SK-N-MC (cell line): ENCODE results near the gene ZAR1L.

Source experiments
- DNase-seq: peaks from one replicate; pipeline ENCODE4 v3.0.0-alpha.2; 2011; ENCODE audit warnings: low read depth, low spot score
- H3K27ac ChIP-seq: fragments of 200-600 bp; sonication (generic); 2 replicates; pipeline ENCODE4 v1.5.1; 2016; ENCODE audit warnings: mixed run types
- H3K36me3 ChIP-seq: fragments of 200-600 bp; sonication (generic); 2 replicates; pipeline ENCODE4 v1.6.1; 2017; ENCODE audit warnings: antibody characterized with exemption, low read length, mixed read lengths; ENCODE audit not compliant: insufficient read depth
- H3K4me3 ChIP-seq: fragments of 200-600 bp; sonication (generic); 2 replicates; pipeline ENCODE4 v1.5.1; 2016
- H3K9ac ChIP-seq: fragments of 200-600 bp; sonication (generic); 2 replicates; pipeline ENCODE4 v1.8.0; 2017; ENCODE audit warnings: mixed run types, mixed read lengths; ENCODE audit not compliant: insufficient read length
- H3K9me3 ChIP-seq: fragments of 200-600 bp; sonication (generic); 2 replicates; pipeline ENCODE4 v1.6.1; 2017; ENCODE audit warnings: low read depth, mild to moderate bottlenecking, antibody characterized with exemption, low read length, moderate library complexity, mixed read lengths
- EZH2 ChIP-seq: fragments of 200-600 bp; sonication (generic); IDR thresholded peaks from one replicate; pipeline ENCODE4 v1.6.1; 2017; ENCODE audit warnings: antibody characterized with exemption
- FOXP2 ChIP-seq: optimal IDR thresholded peaks from 2 replicates; pipeline ENCODE3; 2011; ENCODE audit warnings: mild to moderate bottlenecking, moderate library complexity; ENCODE audit not compliant: insufficient read depth; ENCODE audit errors: extremely low read length, control extremely low read depth
- POLR2AphosphoS5 ChIP-seq: IDR thresholded peaks from 2 replicates; pipeline ENCODE4 v1.6.1; 2012; ENCODE audit warnings: mild to moderate bottlenecking, low read depth, low read length, borderline replicate concordance

ZAR1L gene

GRCh38 chr13:32265726-32266125 is 49.4 kb downstream of the ZAR1L start:
- H3K4me3 ChIP-seq = no peak overlapping the region
- no peak for DNase-seq
- H3K9me3 ChIP-seq = no peaks in the 10 kb centered on the region
- no peaks in the 10 kb centered on the region for H3K36me3 ChIP-seq
- no peak overlapping the region for H3K9ac ChIP-seq
- no peak for TF ChIP-seq FOXP2
- no peak for TF ChIP-seq POLR2AphosphoS5
- no peak for TF ChIP-seq EZH2
- H3K27ac ChIP-seq = no peak overlapping the region

- TF ChIP-seq FOXP2 (no peak), POLR2AphosphoS5 (no peak), EZH2 (no peak)
- Histone ChIP-seq H3K27ac (no peak overlapping the region), H3K9me3 (no peaks in the 10 kb centered on the region), H3K36me3 (no peaks in the 10 kb centered on the region), H3K9ac (no peak overlapping the region), H3K4me3 (no peak overlapping the region)
- DNase-seq = no peak
These were observed 50.8 kb downstream of the ZAR1L start for GRCh38 chr13:32264407-32264806.

GRCh38 chr13:32262619-32263018 is 52.5 kb downstream of the ZAR1L start:
- Histone ChIP-seq H3K9me3 (no peaks in the 10 kb centered on the region), H3K4me3 (no peak overlapping the region), H3K27ac (no peak overlapping the region), H3K36me3 (no peaks in the 10 kb centered on the region), H3K9ac (no peak overlapping the region)
- DNase-seq = no peak
- no peak for TF ChIP-seq FOXP2
- no peak for TF ChIP-seq POLR2AphosphoS5
- no peak for TF ChIP-seq EZH2

GRCh38 chr13:32262165-32262564 is 53.0 kb downstream of the ZAR1L start:
- H3K36me3 ChIP-seq = no peaks in the 10 kb centered on the region
- no peak overlapping the region for H3K4me3 ChIP-seq
- no peak overlapping the region for H3K27ac ChIP-seq
- no peak overlapping the region for H3K9ac ChIP-seq
- H3K9me3 ChIP-seq = no peaks in the 10 kb centered on the region
- DNase-seq = no peak
- TF ChIP-seq FOXP2 (no peak), POLR2AphosphoS5 (no peak), EZH2 (no peak)

- H3K9ac ChIP-seq = no peak overlapping the region
- no peak for TF ChIP-seq POLR2AphosphoS5
- TF ChIP-seq EZH2 = no peak
- no peak for TF ChIP-seq FOXP2
- no peaks in the 10 kb centered on the region for H3K36me3 ChIP-seq
- no peaks in the 10 kb centered on the region for H3K9me3 ChIP-seq
- no peak overlapping the region for H3K4me3 ChIP-seq
- no peak overlapping the region for H3K27ac ChIP-seq
- DNase-seq = no peak
These were observed 53.6 kb downstream of the ZAR1L start for GRCh38 chr13:32261567-32261966.

GRCh38 chr13:32259116-32259515 is 56.0 kb downstream of the ZAR1L start:
- Histone ChIP-seq H3K27ac (no peak overlapping the region), H3K9me3 (no peaks in the 10 kb centered on the region), H3K4me3 (no peak overlapping the region), H3K36me3 (no peaks in the 10 kb centered on the region), H3K9ac (no peak overlapping the region)
- no peak for DNase-seq
- TF ChIP-seq FOXP2 = no peak
- TF ChIP-seq EZH2 = no peak
- no peak for TF ChIP-seq POLR2AphosphoS5

GRCh38 chr13:32257649-32258048 is 57.5 kb downstream of the ZAR1L start:
- Histone ChIP-seq H3K9ac (no peak overlapping the region), H3K27ac (no peak overlapping the region), H3K36me3 (no peaks in the 10 kb centered on the region), H3K4me3 (no peak overlapping the region), H3K9me3 (no peaks in the 10 kb centered on the region)
- DNase-seq = no peak
- no peak for TF ChIP-seq POLR2AphosphoS5

GRCh38 chr13:32256243-32256642 is 58.9 kb downstream of the ZAR1L start:
- no peak for DNase-seq
- H3K36me3 ChIP-seq = no peaks in the 10 kb centered on the region
- TF ChIP-seq POLR2AphosphoS5 (no peak), FOXP2 (no peak), EZH2 (no peak)
- H3K4me3 ChIP-seq = no peak overlapping the region
- H3K9ac ChIP-seq = no peak overlapping the region
- H3K9me3 ChIP-seq = no peaks in the 10 kb centered on the region
- no peak overlapping the region for H3K27ac ChIP-seq

GRCh38 chr13:32255724-32256109 is 59.4 kb downstream of the ZAR1L start:
- no peak overlapping the region for H3K27ac ChIP-seq

More at GRCh38 chr13:32255724-32256109, 59.4 kb downstream of the ZAR1L start:
- H3K9ac ChIP-seq = no peak overlapping the region
- no peak for DNase-seq
- no peaks in the 10 kb centered on the region for H3K36me3 ChIP-seq
- H3K9me3 ChIP-seq = no peaks in the 10 kb centered on the region
- TF ChIP-seq POLR2AphosphoS5 = no peak
- TF ChIP-seq EZH2 = no peak
- no peak for TF ChIP-seq FOXP2
- H3K4me3 ChIP-seq = no peak overlapping the region
